ENCODE measurements around the gene GLIS2.

- TF ChIP-seq CTCF (IDR thresholded peaks at IDR 0.05), result no peak
- no peak for TF ChIP-seq ZFX (IDR thresholded peaks at IDR 0.05; ENCODE audit: borderline replicate concordance)
Measured at GRCh38 chr16:4298761-4299522, 16.9 kb upstream of the GLIS2 start.

All from 22Rv1 (cell line).